ENCODE data around the gene ARHGAP40. TPM values are rescaled to one million over a fixed set of nuclear protein-coding genes. Genes with fewer than 3 reads are reported as not detected.
A peak's percentile ranks its signal among the peaks of the same experiment; 100 is the strongest.

The ARHGAP40 gene
- total and polyA plus RNA-seq, 2 of the 13 experiments (the other 11 are each of a cell fraction or from before 2014, with no cell fraction given), result 0.75 to 2.1 TPM

GRCh38 chr20:38667417-38667956 lies 65.9 kb downstream of the ARHGAP40 start (continued):
- TF ChIP-seq LBX2 (CRISPR knock-in tag; IDR thresholded peaks at IDR 0.05; ENCODE audit: borderline replicate concordance) (no peak), NFIC (IDR thresholded peaks at IDR 0.05; ENCODE audit: low read length) (peak; percentile 85; the same call in 1 of the 2 replicates), GPBP1L1 (CRISPR knock-in tag; IDR thresholded peaks at IDR 0.05) (no peak), DDIT3 (CRISPR knock-in tag; IDR thresholded peaks at IDR 0.05) (no peak), ARHGAP35 (CRISPR knock-in tag; IDR thresholded peaks at IDR 0.05; ENCODE audit: borderline replicate concordance) (no peak), SIN3B (IDR thresholded peaks at IDR 0.05; ENCODE audit: low read length) (no peak), ARID3A (IDR thresholded peaks at IDR 0.05; ENCODE audit: low read depth, low read length) (peak; percentile 89), PRDM4 (CRISPR knock-in tag; IDR thresholded peaks at IDR 0.05; ENCODE audit: borderline replicate concordance) (no peak), ZUFSP (CRISPR knock-in tag; IDR thresholded peaks at IDR 0.05; ENCODE audit: borderline replicate concordance) (no peak), ZMYM3 (CRISPR knock-in tag; IDR thresholded peaks at IDR 0.05) (peak; percentile 47; the same call in 1 of the 2 replicates), GLMP (CRISPR knock-in tag; IDR thresholded peaks at IDR 0.05; ENCODE audit: borderline replicate concordance) (no peak), ZNF609 (CRISPR knock-in tag; IDR thresholded peaks at IDR 0.05; ENCODE audit: borderline replicate concordance) (peak; percentile 93), STAG1 (CRISPR knock-in tag; IDR thresholded peaks at IDR 0.05) (no peak)
